GM19463 (cell line): ENCODE measurements around the gene TAS2R14.

ENCODE experiments used
- ATAC-seq: cut with Tn5 transposase; IDR thresholded peaks from one replicate; pipeline ENCODE4 v1.9.1; 2021; ENCODE audit warnings: mild to moderate bottlenecking, moderate library complexity; ENCODE audit not compliant: unreplicated experiment

Gene TAS2R14

DNA sequence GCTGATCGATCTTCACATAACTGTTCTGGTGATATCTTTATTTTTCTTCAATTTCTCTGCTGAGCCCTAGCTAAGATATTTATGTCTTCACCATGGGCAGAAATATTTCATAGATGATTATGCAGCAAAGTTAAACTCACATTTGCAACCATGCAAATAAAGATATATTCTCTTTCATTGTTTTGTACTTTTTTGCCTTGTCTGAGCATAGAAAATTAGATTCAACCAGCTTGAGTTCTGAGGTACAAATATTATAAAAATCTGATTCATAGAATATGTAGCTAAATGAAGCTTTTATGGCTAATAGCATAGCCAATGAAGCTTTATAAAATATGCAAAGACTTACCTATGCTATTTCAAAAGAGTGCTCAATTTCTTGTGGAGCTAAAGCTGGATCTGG lies 29.6 kb downstream of the TAS2R14 start, which contains the start of gene TAS2R13:
Gene TAS2R13, minus strand, starts transcription at position 101 of the 400 bp plus-strand sequence. CDS start 264 bp downstream, outside the sequence.
- ATAC-seq: no peak

DNA sequence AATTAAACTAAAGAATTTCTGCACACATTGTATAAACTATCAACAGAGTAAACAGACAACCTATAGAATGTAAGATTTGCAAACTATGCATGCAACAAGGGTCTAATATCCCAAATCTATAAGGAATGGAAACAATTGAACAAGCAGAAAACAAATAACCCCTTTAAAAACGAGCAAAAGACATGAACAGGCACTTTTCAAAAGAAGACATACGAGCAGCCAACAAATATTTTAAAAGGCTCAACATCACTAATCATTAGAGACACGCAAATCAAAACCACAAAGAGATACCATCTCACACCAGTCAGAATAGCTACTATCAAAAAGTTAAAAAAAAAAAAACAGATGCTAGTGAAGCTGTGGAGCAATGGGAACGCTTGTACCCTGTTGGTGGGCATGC lies 34.4 kb downstream of the TAS2R14 start:
- ATAC-seq: no peak

DNA sequence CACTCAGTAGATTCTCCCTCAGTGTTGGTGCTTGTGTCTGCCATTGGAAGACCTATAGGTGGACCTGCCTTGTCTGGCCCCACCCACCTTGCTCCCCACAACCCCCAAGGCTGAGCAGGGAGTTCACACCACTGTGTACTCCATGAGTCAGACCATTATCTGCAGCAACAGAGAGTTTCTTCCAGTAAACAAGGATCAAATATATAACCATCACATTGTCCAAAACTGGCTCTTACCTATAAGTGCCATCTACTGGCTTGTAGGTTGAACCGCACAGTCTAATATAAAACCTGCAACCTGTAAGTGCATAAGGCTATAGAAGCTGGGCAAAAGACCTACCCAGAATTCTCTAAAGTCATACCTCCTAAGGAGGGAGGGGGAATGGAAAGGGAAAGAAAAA lies 37.6 kb downstream of the TAS2R14 start:
- ATAC-seq: no peak

- ATAC-seq: no peak
Measured at GRCh38 chr12:10900972-10901371, 38.1 kb downstream of the TAS2R14 start.

DNA sequence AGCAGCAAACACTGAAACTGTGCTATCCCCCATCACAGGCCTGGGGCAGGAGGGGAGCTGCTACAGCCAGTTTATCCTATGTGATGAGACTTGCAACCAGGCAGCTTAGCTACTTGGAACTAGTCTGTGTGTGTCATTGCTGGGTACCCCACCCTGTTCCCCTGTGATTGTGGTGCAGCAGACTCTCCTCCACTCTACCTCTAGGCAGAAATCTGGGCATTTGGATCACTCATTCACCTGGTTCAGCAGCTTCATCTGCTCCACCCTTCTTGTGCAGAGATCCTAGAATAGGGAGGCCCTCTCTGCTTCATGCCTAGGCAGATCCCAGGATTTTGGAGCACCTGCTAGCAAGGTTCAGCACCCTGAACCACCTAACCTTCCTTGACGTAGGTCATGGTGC lies 38.5 kb downstream of the TAS2R14 start:
- no peak for ATAC-seq

DNA sequence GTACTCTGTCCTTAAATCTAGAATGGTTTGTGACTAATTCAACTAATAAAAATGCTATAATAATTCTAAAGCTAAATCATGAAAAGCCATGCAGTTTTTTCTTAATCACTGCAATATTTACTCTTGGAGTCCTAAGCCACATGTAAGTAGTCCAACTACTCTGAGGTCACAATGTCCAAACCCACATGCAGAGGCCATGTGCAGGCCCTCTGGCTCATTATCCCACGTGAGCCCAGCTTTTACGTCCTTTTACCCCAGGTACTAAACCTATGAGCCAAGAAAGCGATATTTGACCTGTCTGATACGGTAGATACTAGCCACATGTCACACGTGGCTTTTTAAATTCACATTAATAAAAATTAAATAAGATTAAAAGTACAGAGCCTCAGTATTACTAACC lies 42.2 kb downstream of the TAS2R14 start:
- no peak for ATAC-seq

GRCh38 chr12:10891937-10892336 lies 47.1 kb downstream of the TAS2R14 start:
- ATAC-seq: no peak

GRCh38 chr12:10889226-10889625 lies 49.8 kb downstream of the TAS2R14 start:
- ATAC-seq: no peak
